Measurements from ENCODE around the gene HDDC2. TPM values are rescaled to one million over a fixed set of nuclear protein-coding genes. Genes with fewer than 3 reads are reported as not detected.

HDDC2 gene
- total and polyA plus RNA-seq, 9 of the 15 experiments (the other 6 are each of a cell fraction or from before 2014, with no cell fraction given) = 194 to 632 (median 294) TPM

- TF ChIP-seq CTCF (IDR thresholded peaks at IDR 0.05 in 2 of 3, conservative IDR thresholded peaks at IDR 0.05 in 1 of 3; ENCODE audit: insufficient read depth in 2 of 3, low read depth in 1 of 3, low read length in 3 of 3) (no peak), ZNF76 (CRISPR knock-in tag; IDR thresholded peaks at IDR 0.05; ENCODE audit: borderline replicate concordance) (no peak), E2F6 (IDR thresholded peaks at IDR 0.05; ENCODE audit: borderline replicate concordance in 1 of 2, extremely low read depth in 1 of 2, insufficient read depth in 1 of 2, insufficient read length in 1 of 2, low read depth in 1 of 2, low read length in 1 of 2, poor library complexity in 1 of 2, severe bottlenecking in 1 of 2) (no peak), LEF1 (IDR thresholded peaks at IDR 0.05) (no peak), LCOR (CRISPR knock-in tag; IDR thresholded peaks at IDR 0.05) (no peak), ZKSCAN1 (IDR thresholded peaks at IDR 0.05; ENCODE audit: low read depth, low read length) (no peak), KDM2B (CRISPR knock-in tag; IDR thresholded peaks at IDR 0.05) (no peak), EWSR1 (IDR thresholded peaks at IDR 0.05; ENCODE audit: borderline replicate concordance, low read depth, partially characterized antibody) (no peak), CHD2 (IDR thresholded peaks at IDR 0.05; ENCODE audit: low read depth, low read length) (no peak), CREB3 (tag; conservative IDR thresholded peaks at IDR 0.05; ENCODE audit: low read depth) (no peak)
These were observed 30.1 kb downstream of the HDDC2 start (continued) for GRCh38 chr6:125271486-125272159.
